Esophagus (tissue), 2 donors: ENCODE data around the gene SRL. TPM values are rescaled to one million over a fixed set of nuclear protein-coding genes. Genes with fewer than 3 reads are reported as not detected.
A peak's percentile ranks its signal among the peaks of the same experiment; 100 is the strongest.

Experiments used
- H3K27ac ChIP-seq, 2 donors: one replicate each; pipeline ENCODE4 v1.5.1; 2013; ENCODE audit warnings: low read depth in 2 of 2, mild to moderate bottlenecking in 2 of 2, inconsistent platforms in 1 of 2, low read length in 1 of 2, moderate library complexity in 1 of 2
- H3K27me3 ChIP-seq, 2 donors: one replicate each; pipeline ENCODE4 v1.6.1; 2013; ENCODE audit warnings: low read length in 2 of 2, control low read depth in 1 of 2, mild to moderate bottlenecking in 1 of 2; ENCODE audit not compliant: insufficient read depth in 2 of 2, control insufficient read depth in 1 of 2
- H3K36me3 ChIP-seq, 2 donors: one replicate each; pipeline ENCODE4 v1.6.1; 2013; ENCODE audit warnings: low read length in 1 of 2; ENCODE audit not compliant: control insufficient read depth in 2 of 2, insufficient read depth in 2 of 2
- H3K4me1 ChIP-seq, 2 donors: one replicate each; pipeline ENCODE4 v1.6.1; 2013; ENCODE audit warnings: low read length in 1 of 2; ENCODE audit not compliant: control insufficient read depth in 2 of 2, insufficient read depth in 2 of 2
- H3K4me3 ChIP-seq, 2 donors: one replicate each; pipeline ENCODE4 v1.5.1; 2013; ENCODE audit warnings: low read length in 2 of 2, mild to moderate bottlenecking in 2 of 2, low read depth in 1 of 2, moderate library complexity in 1 of 2
- H3K9me3 ChIP-seq, 2 donors: one replicate each; pipeline ENCODE4 v1.6.1; 2013; ENCODE audit warnings: mild to moderate bottlenecking in 2 of 2, low read depth in 1 of 2, low read length in 1 of 2, moderate library complexity in 1 of 2; ENCODE audit not compliant: control insufficient read depth in 2 of 2, insufficient read depth in 1 of 2
- WGBS, 2 donors: extraction: QIAGEN DNeasy Blood & Tissue Kit; methylation state at CpG; one replicate each; pipeline ENCODE4 v1.1.7; 2013; 5-methylcytosine and 5-hydroxymethylcytosine counted together
- polyA plus RNA-seq, 2 donors: library from polyadenylated mRNA; stranded (reverse); fragments of 200-250 nt; gene quantifications; one replicate each; pipeline ENCODE4 v1.2.3, GENCODE V29; 2013
- donor health status: healthy with polysubstance abuse.
- donor health status: Bipolar disorder and iron deficiency.

Gene SRL
- polyA plus RNA-seq, 2 donors = 0.16 to 0.22 TPM

DNA sequence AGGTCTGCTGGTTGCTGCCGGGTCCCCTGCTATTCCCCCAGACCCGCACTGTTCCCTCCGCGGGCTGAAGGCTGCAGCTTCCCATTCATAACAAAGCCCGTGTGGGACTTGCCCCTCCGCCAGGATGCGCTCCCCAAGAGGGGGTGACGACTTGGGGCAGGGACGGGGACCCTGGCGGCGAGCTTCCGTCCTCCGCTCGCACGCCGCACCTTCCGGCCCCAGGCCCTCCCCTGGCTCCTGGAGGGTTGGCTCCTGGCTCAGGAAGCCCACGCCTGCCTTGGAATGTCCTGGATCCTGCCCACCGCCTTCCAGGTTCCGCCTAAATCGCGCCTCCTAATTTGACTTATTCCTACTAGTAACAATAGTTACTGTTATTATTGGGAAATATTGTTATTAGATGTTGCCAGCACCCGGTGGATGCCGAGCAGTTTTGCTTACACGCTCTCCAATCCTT lies 32.0 kb upstream of the SRL start:
- H3K27ac ChIP-seq = peak overlapping the region; percentile 79 to 90
- no peaks in the 10 kb centered on the region for H3K36me3 ChIP-seq
- no peaks in the 10 kb centered on the region for H3K9me3 ChIP-seq
- H3K4me3 ChIP-seq = peak overlapping the region; percentile 80 to 93
- WGBS, 2 donors = 2 to 3% methylated on average over 16 to 25 of the region's 25 CpGs
- H3K4me1 ChIP-seq = peaks cover 0 to 7% of the 10 kb centered on the region in 2 donors
- no peaks in the 10 kb centered on the region for H3K27me3 ChIP-seq

DNA sequence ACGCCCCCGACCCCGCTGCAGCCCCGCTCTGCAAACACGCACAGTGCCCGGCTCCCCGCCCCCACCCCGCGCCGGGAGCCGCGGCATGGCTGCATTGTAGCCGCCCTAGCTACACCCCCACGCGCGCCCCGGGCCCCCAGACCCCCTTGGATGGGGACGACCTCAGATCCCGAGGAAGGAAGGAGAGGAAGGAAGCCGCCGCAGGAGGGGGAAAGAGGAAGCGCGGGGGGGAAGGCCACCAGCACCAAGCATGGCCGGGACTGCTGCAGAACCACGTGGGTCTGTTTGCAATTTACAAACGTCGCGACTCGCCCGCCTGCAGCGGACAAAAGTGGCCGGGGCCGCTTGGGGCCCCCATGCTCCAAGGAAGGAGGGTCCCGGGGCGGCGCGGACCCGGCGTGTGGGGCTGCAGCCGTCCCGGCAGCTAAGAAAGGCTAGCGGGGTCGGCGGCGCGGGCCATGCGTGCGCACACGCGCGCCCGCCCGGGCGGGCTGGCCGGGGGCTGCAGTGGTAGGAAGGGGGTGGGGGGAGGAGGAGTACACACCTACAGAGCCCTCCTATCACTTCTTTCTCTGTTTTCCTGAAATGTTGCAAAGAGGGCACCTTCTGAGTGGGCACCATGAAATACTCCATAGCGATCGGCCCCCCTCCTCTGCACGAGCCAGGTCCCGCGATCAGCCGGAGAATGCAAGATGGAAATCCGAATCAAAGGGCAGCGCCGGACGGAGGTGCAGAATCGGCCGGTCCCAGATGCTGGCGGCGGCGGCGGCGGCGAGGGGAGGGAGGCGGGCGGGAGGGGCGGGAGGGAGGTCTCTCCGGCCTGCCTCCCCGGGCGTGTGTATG lies 30.5 kb upstream of the SRL start:
- Histone ChIP-seq H3K27me3 (no peaks in the 10 kb centered on the region), H3K27ac (peak overlapping the region; percentile 82 to 86), H3K4me3 (peak overlapping the region; percentile 80 to 93), H3K4me1 (peaks cover 0 to 9% of the 10 kb centered on the region in 2 donors), H3K36me3 (no peaks in the 10 kb centered on the region), H3K9me3 (no peaks in the 10 kb centered on the region)
- 0% methylated on average over 62 to 78 of the region's 79 CpGs for WGBS, 2 donors

DNA sequence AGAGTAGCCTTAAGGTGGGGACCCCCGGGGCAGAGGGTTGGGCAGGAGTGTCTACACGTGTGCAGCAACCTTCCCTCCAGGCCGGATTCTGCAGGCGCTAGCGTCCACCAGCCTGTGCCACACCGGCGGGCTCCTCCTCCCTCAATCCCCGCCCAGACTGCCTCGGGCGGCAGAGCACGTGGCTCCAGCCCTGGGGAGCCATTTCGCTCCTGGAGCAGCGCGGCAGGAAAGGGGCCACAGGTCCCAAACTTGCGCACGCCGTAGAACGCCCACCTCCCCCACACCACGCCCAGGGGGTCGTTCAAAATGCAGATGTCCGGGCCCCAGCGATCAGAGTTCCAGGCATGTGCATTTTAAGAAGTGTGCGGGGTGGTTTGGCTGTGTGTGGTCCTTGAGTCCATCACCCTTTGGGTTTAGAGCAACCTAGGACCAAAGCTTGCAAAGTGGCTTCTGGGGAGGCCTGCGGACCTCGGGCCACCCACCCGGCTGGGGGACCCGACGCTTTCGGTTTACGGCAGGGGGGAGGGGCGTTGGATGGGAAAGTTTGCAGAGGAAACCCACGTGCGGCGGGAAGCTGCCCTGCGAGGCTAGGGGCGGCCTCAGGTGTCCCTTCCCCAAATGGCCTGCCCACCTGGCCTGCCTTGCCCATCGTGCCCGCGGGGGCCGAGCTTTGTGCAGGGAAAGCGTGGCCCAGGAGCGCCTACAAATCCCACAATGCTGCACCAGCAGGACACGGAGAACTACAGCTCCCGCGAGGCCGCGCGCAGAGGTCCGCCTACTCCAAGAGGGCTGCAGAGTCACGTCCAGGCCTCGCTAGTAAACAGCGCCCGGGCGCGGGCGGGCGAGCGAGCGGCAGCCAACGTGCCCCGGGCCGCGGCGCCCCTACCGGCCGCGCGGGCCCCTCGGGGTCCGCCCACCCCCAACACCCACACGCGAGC lies 29.6 kb upstream of the SRL start:
- Histone ChIP-seq H3K27me3 (no peaks in the 10 kb centered on the region), H3K9me3 (no peaks in the 10 kb centered on the region), H3K4me3 (peak overlapping the region; percentile 80 to 93), H3K36me3 (no peaks in the 10 kb centered on the region), H3K27ac (peak overlapping the region; percentile 82 to 86), H3K4me1 (peaks cover 0 to 9% of the 10 kb centered on the region in 2 donors)
- WGBS, 2 donors = 0% methylated on average over 67 to 72 of the region's 72 CpGs

DNA sequence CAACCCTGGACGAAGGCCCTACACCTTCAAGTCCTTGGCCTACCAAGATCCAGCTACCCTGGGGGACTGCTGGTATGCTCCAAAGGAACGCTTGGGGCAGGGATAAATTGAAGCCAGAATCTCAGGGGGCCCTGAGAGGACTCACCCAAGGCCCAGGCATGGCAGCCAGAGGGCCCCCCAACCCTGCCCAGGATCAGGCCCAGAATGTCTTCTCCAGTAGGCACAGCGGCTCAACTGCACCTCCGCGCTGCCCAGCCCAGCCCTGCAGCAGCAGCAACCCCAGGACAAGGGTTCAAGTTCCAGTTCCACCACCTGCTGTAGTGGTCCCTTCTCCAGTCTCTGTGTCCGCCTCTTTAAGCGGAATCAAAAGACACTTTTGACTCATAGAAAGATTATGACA lies 28.7 kb upstream of the SRL start:
- Histone ChIP-seq H3K27me3 (no peaks in the 10 kb centered on the region), H3K4me1 (peaks cover 0 to 9% of the 10 kb centered on the region in 2 donors), H3K27ac (no peak overlapping the region), H3K9me3 (no peaks in the 10 kb centered on the region), H3K4me3 (peak overlapping the region in 1 of 2 donors; percentile 80), H3K36me3 (peaks cover 0 to 2% of the 10 kb centered on the region in 2 donors)
- WGBS, 2 donors = 82 to 87% methylated on average over 7 of the region's 7 CpGs

DNA sequence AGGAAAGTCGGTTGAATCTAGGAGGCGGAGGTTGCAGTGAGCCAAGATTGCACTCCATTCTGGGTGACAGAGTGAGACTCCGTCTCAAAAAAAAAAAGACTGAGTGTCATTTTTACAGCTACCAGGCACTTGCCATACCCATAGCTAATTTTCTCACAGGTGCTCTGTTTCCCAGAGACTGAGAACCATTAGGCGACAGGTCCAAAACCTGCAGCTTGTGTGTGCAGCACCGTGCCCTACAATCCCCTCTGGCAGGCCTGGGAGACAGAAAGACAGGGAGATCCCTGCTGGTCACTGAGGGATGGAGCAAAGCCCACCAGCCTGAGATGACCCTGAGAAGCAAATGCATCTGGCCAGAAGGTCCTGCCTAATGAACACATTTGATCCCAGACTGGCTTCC lies 28.2 kb upstream of the SRL start:
- 67 to 70% methylated on average over 5 of the region's 5 CpGs for WGBS, 2 donors
- Histone ChIP-seq H3K27ac (no peak overlapping the region), H3K4me1 (peaks cover 0 to 9% of the 10 kb centered on the region in 2 donors), H3K36me3 (peaks cover 0 to 2% of the 10 kb centered on the region in 2 donors), H3K4me3 (no peak overlapping the region), H3K27me3 (no peaks in the 10 kb centered on the region), H3K9me3 (no peaks in the 10 kb centered on the region)

DNA sequence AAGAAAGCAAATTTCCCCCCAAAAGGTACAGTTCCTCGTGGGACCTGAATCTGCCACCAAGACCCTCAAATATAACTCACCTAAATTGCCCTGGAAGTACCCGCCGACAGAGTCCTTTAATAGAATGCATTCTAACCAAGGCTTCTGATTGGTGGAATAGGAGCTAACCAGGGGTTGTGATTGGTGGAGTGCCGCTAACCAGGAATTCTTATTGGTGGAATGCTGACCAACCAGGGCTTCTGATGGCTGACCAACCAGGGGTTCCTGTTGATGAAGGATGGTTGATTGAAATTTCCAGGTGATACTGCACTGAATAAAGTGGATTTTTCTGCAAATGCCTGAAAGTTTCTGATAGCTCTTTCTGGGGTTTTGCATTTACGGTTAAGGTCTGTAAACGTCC lies 24.5 kb upstream of the SRL start:
- 93 to 95% methylated on average over 6 of the region's 6 CpGs for WGBS, 2 donors
- H3K27me3 ChIP-seq = no peaks in the 10 kb centered on the region
- H3K36me3 ChIP-seq = peaks cover 4 to 7% of the 10 kb centered on the region in 2 donors
- no peaks in the 10 kb centered on the region for H3K9me3 ChIP-seq
- peaks cover 0 to 9% of the 10 kb centered on the region in 2 donors for H3K4me1 ChIP-seq
- H3K4me3 ChIP-seq = no peak overlapping the region
- no peak overlapping the region for H3K27ac ChIP-seq

GRCh38 chr16:4265676-4266075 lies 23.8 kb upstream of the SRL start:
- Histone ChIP-seq H3K4me1 (peaks cover 0 to 9% of the 10 kb centered on the region in 2 donors), H3K4me3 (no peak overlapping the region), H3K9me3 (no peaks in the 10 kb centered on the region), H3K27ac (no peak overlapping the region), H3K36me3 (peaks cover 4 to 7% of the 10 kb centered on the region in 2 donors), H3K27me3 (no peaks in the 10 kb centered on the region)
- 55 to 75% methylated on average over 7 of the region's 7 CpGs for WGBS, 2 donors

DNA sequence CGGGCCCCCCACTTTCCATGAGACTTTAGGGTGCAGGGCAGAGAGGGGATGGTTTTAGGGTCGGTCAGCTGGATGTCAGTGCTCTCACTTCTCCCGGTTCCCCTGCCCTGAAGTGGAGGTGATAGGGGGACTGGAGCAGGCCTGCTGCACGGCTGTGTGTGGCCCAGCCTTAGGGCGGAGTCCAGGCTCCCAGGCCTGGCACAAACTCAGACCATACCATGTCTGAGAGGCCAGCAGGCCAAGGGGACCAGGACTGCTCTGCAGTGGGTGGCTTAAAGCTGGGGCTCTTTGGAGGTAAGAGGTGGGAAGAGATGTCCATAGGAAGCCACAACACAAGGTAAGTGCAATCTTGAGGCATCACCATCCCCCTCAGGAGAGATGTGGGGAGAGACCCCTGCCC lies 22.7 kb upstream of the SRL start:
- H3K9me3 ChIP-seq = no peaks in the 10 kb centered on the region
- no peak overlapping the region for H3K27ac ChIP-seq
- WGBS, 2 donors = 70 to 72% methylated on average over 5 of the region's 5 CpGs
- peaks cover 4 to 7% of the 10 kb centered on the region in 2 donors for H3K36me3 ChIP-seq
- no peak overlapping the region for H3K4me3 ChIP-seq
- H3K4me1 ChIP-seq = peaks cover 0 to 2% of the 10 kb centered on the region in 2 donors
- no peaks in the 10 kb centered on the region for H3K27me3 ChIP-seq
